Astrocyte (in vitro differentiated cells and primary cell): Measurements from ENCODE around the gene CENPC. TPM values are rescaled to one million over a fixed set of nuclear protein-coding genes. Genes with fewer than 3 reads are reported as not detected.

ENCODE experiments used
- DNase-seq: peaks from one replicate; pipeline ENCODE4 v3.0.0-alpha.2; 2010; ENCODE audit warnings: low read depth
- FAIRE-seq: peaks from 2 replicates; lab custom pipeline; 2011; peaks lifted over from hg19 to GRCh38; lab: Jason Lieb, UNC
- H2AFZ ChIP-seq: 2 replicates; pipeline ENCODE4 v1.6.0; 2012; ENCODE audit warnings: low read depth, low read length, inconsistent platforms
- H3K27ac ChIP-seq: 2 replicates; pipeline ENCODE4 v1.5.1; 2011; ENCODE audit warnings: low read depth, low read length, inconsistent platforms
- H3K27me3 ChIP-seq: 2 replicates; pipeline ENCODE4 v1.6.0; 2011; ENCODE audit warnings: low read length, inconsistent platforms; ENCODE audit not compliant: insufficient read depth
- H3K36me3 ChIP-seq: 2 replicates; pipeline ENCODE4 v1.5.1; 2011; ENCODE audit warnings: low read length, inconsistent platforms; ENCODE audit not compliant: insufficient read depth
- H3K4me1 ChIP-seq: 2 replicates; pipeline ENCODE4 v1.5.1; 2011; ENCODE audit warnings: low read length, inconsistent platforms; ENCODE audit not compliant: insufficient read depth
- H3K4me2 ChIP-seq: 2 replicates; pipeline ENCODE4 v1.6.0; 2012; ENCODE audit warnings: low read length, inconsistent platforms
- H3K4me3 ChIP-seq: 2 replicates; pipeline ENCODE4 v1.5.1; 2011; ENCODE audit warnings: low read depth, mild to moderate bottlenecking, low read length, inconsistent platforms; ENCODE audit not compliant: insufficient read depth
- H3K79me2 ChIP-seq: 2 replicates; pipeline ENCODE4 v1.6.0; 2012; ENCODE audit warnings: mild to moderate bottlenecking, low read length, inconsistent platforms; ENCODE audit not compliant: insufficient read depth
- H3K9ac ChIP-seq: 2 replicates; pipeline ENCODE4 v1.6.0; 2012; ENCODE audit warnings: mild to moderate bottlenecking, low read length, inconsistent platforms
- H3K9me3 ChIP-seq: 2 replicates; pipeline ENCODE4 v1.5.1; 2012; ENCODE audit warnings: low read depth, mild to moderate bottlenecking, low read length, inconsistent platforms; ENCODE audit not compliant: insufficient read depth
- H4K20me1 ChIP-seq: 2 replicates; pipeline ENCODE4 v1.6.0; 2012; ENCODE audit warnings: low read length, inconsistent platforms; ENCODE audit not compliant: insufficient read depth
- H3K27ac Mint-ChIP-seq: one replicate; pipeline ENCODE4 v1.8.0; 2021; ENCODE audit warnings: mild to moderate bottlenecking, mixed read lengths; ENCODE audit not compliant: unreplicated experiment
- H3K27me3 Mint-ChIP-seq: one replicate; pipeline ENCODE4 v1.8.0; 2021; ENCODE audit warnings: low read depth, mixed read lengths; ENCODE audit not compliant: unreplicated experiment
- H3K36me3 Mint-ChIP-seq: one replicate; pipeline ENCODE4 v1.8.0; 2021; ENCODE audit warnings: low read depth, mixed read lengths; ENCODE audit not compliant: unreplicated experiment
- H3K4me1 Mint-ChIP-seq: one replicate; pipeline ENCODE4 v1.8.0; 2021; ENCODE audit warnings: low read depth, mixed read lengths; ENCODE audit not compliant: unreplicated experiment
- H3K4me3 Mint-ChIP-seq: one replicate; pipeline ENCODE4 v1.8.0; 2021; ENCODE audit warnings: mild to moderate bottlenecking, moderate library complexity, mixed read lengths; ENCODE audit not compliant: unreplicated experiment
- H3K9me3 Mint-ChIP-seq: one replicate; pipeline ENCODE4 v1.8.0; 2021; ENCODE audit warnings: mild to moderate bottlenecking, mixed read lengths; ENCODE audit not compliant: unreplicated experiment
- CTCF ChIP-seq: IDR thresholded peaks from 2 replicates; pipeline ENCODE4 v1.5.1; 2011; ENCODE audit warnings: low read depth, mild to moderate bottlenecking, inconsistent platforms, low read length, moderate library complexity; ENCODE audit not compliant: insufficient read depth
- EZH2 ChIP-seq: IDR thresholded peaks from 2 replicates; pipeline ENCODE4 v1.6.1; 2012; ENCODE audit warnings: mild to moderate bottlenecking, low read length, inconsistent platforms; ENCODE audit not compliant: insufficient read depth
- total RNA-seq: library from RNA; stranded (reverse); gene quantifications from 2 replicates; pipeline ENCODE4 v1.2.1, GENCODE V29; 2021

Gene CENPC
- total RNA-seq, 1 donor from 2014 or later = 13.4 TPM

DNA sequence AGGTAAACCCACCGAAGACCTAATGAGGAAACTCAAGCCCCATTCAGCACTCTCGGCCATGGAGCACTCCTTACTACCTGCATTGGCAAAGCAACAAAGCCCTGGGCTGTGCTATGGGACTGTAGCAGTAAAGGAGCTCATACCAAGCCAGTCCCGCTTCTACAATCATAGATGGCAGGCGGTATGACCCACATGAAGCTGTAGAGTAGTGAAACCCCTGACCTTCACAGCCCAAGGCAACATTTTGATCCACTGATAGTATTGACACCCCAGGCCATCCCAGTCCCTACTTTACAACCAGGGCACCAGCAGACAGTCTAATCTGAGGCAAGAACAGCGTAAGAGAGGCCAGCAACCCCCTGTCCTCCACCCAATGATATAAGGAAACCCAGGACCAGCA, 25.2 kb downstream of the CENPC start:
- H3K4me3 Mint-ChIP-seq = no peak overlapping the region
- H3K36me3 ChIP-seq = no peaks in the 10 kb centered on the region
- TF ChIP-seq EZH2 (no peak), CTCF (no peak)

GRCh38 chr4:67512501-67512900, 32.8 kb downstream of the CENPC start:
- no peak overlapping the region for H2AFZ ChIP-seq
- no peaks in the 10 kb centered on the region for H3K4me1 ChIP-seq
- Mint-ChIP-seq H3K27ac (no peak overlapping the region), H3K4me1 (no peaks in the 10 kb centered on the region), H3K36me3 (peaks cover 4% of the 10 kb centered on the region), H3K4me3 (no peak overlapping the region), H3K9me3 (no peaks in the 10 kb centered on the region), H3K27me3 (no peaks in the 10 kb centered on the region)
- DNase-seq (no peak), FAIRE-seq (no peak)
- H3K4me2 ChIP-seq = no peak overlapping the region
- H3K27me3 ChIP-seq = no peaks in the 10 kb centered on the region
- no peak overlapping the region for H3K27ac ChIP-seq
- no peak overlapping the region for H3K9ac ChIP-seq
- TF ChIP-seq EZH2 (no peak), CTCF (no peak)
- no peaks in the 10 kb centered on the region for H3K9me3 ChIP-seq
- H4K20me1 ChIP-seq = peaks cover 3% of the 10 kb centered on the region
- peaks cover 3% of the 10 kb centered on the region for H3K79me2 ChIP-seq
- peaks cover 24% of the 10 kb centered on the region for H3K36me3 ChIP-seq
- H3K4me3 ChIP-seq = no peak overlapping the region

More for the DNA sequence above, 25.2 kb downstream of the CENPC start:
- no peaks in the 10 kb centered on the region for H3K27me3 Mint-ChIP-seq
- DNase-seq (no peak), FAIRE-seq (no peak)
- peaks cover 10% of the 10 kb centered on the region for H3K4me1 Mint-ChIP-seq
- peaks cover 9% of the 10 kb centered on the region for H3K36me3 Mint-ChIP-seq
- H3K4me2 ChIP-seq = no peak overlapping the region
- H4K20me1 ChIP-seq = peaks cover 14% of the 10 kb centered on the region
- no peaks in the 10 kb centered on the region for H3K27me3 ChIP-seq
- no peak overlapping the region for H3K27ac Mint-ChIP-seq
- H3K79me2 ChIP-seq = peaks cover 35% of the 10 kb centered on the region
- no peak overlapping the region for H3K9ac ChIP-seq
- H3K9me3 Mint-ChIP-seq = peaks cover 2% of the 10 kb centered on the region
- H3K4me3 ChIP-seq = no peak overlapping the region
- no peaks in the 10 kb centered on the region for H3K4me1 ChIP-seq
- no peaks in the 10 kb centered on the region for H3K9me3 ChIP-seq
- no peak overlapping the region for H3K27ac ChIP-seq
- no peak overlapping the region for H2AFZ ChIP-seq

- Mint-ChIP-seq H3K36me3 (peaks cover 2% of the 10 kb centered on the region), H3K27ac (no peak overlapping the region), H3K4me1 (peaks cover 5% of the 10 kb centered on the region), H3K4me3 (no peak overlapping the region), H3K27me3 (no peaks in the 10 kb centered on the region), H3K9me3 (no peaks in the 10 kb centered on the region)
- TF ChIP-seq EZH2 (no peak), CTCF (no peak)
- H4K20me1 ChIP-seq = peaks cover 8% of the 10 kb centered on the region
- no peak overlapping the region for H3K27ac ChIP-seq
- peaks cover 8% of the 10 kb centered on the region for H3K79me2 ChIP-seq
- peaks cover 2% of the 10 kb centered on the region for H3K36me3 ChIP-seq
- no peaks in the 10 kb centered on the region for H3K4me1 ChIP-seq
- no peak overlapping the region for H3K4me2 ChIP-seq
- no peaks in the 10 kb centered on the region for H3K9me3 ChIP-seq
- no peaks in the 10 kb centered on the region for H3K27me3 ChIP-seq
- FAIRE-seq (no peak), DNase-seq (no peak)
- H3K9ac ChIP-seq = no peak overlapping the region
- no peak overlapping the region for H2AFZ ChIP-seq
- no peak overlapping the region for H3K4me3 ChIP-seq
Measured at GRCh38 chr4:67500373-67500772, 44.9 kb downstream of the CENPC start.
